GM23338 (cell line): ENCODE measurements around the gene EXOC3L2. TPM values are rescaled to one million over a fixed set of nuclear protein-coding genes. Genes with fewer than 3 reads are reported as not detected.
"Not testable (repeated sequence)": the region's sequence is repeated elsewhere in the genome, so short reads cannot be mapped to it uniquely, and the experiment has no call there.

Experiments used
- ATAC-seq: fragments of 200-7000 bp; cut with Tn5 transposase; 3 replicates; pipeline ENCODE4 v1.9.1; 2020
- DNase-seq: peaks from one replicate; pipeline ENCODE4 v3.0.0-alpha.2; 2015; ENCODE audit warnings: low spot score
- H2AFZ ChIP-seq: fragments of 200-600 bp; sonication (generic); 2 replicates; pipeline ENCODE4 v1.8.0; 2016; ENCODE audit warnings: antibody characterized with exemption, mild to moderate bottlenecking, moderate library complexity
- H3F3A ChIP-seq: fragments of 200-600 bp; sonication (generic); replicated peaks from 2 replicates; pipeline ENCODE4 v1.8.0; 2017; ENCODE audit warnings: antibody characterized with exemption, mixed run types, low read depth
- H3K27ac ChIP-seq: fragments of 200-600 bp; sonication (generic); 2 replicates; pipeline ENCODE4 v1.6.1; 2016; ENCODE audit warnings: low read depth
- H3K27me3 ChIP-seq: fragments of 200-600 bp; sonication (generic); 2 replicates; pipeline ENCODE4 v1.8.0; 2016; ENCODE audit warnings: mild to moderate bottlenecking, mixed run types, moderate library complexity; ENCODE audit not compliant: insufficient read depth
- H3K36me3 ChIP-seq: fragments of 200-600 bp; sonication (generic); 2 replicates; pipeline ENCODE4 v1.8.0; 2016; ENCODE audit warnings: mild to moderate bottlenecking; ENCODE audit not compliant: insufficient read depth
- H3K4me1 ChIP-seq: fragments of 200-600 bp; sonication (generic); 2 replicates; pipeline ENCODE4 v1.8.0; 2016; ENCODE audit warnings: mild to moderate bottlenecking, moderate library complexity; ENCODE audit not compliant: insufficient read depth
- H3K4me2 ChIP-seq: fragments of 200-600 bp; sonication (generic); 2 replicates; pipeline ENCODE4 v1.7.1; 2017; ENCODE audit warnings: mixed run types
- H3K4me3 ChIP-seq: fragments of 200-600 bp; sonication (generic); 2 replicates; pipeline ENCODE4 v1.6.1; 2016; ENCODE audit warnings: mixed run types
- H3K79me2 ChIP-seq: fragments of 200-600 bp; sonication (generic); replicated peaks from 2 replicates; pipeline ENCODE4 v1.8.0; 2017; ENCODE audit warnings: mild to moderate bottlenecking; ENCODE audit not compliant: insufficient read depth
- H3K9me2 ChIP-seq: fragments of 200-600 bp; sonication (generic); 2 replicates; pipeline ENCODE4 v1.8.0; 2017; ENCODE audit not compliant: insufficient read depth
- H4K20me1 ChIP-seq: fragments of 200-600 bp; sonication (generic); replicated peaks from 2 replicates; pipeline ENCODE4 v1.8.0; 2017; ENCODE audit warnings: mild to moderate bottlenecking; ENCODE audit not compliant: insufficient read depth
- H3K27ac Mint-ChIP-seq: 2 replicates; pipeline ENCODE4 v1.8.0; 2020; ENCODE audit warnings: inconsistent platforms, mild to moderate bottlenecking, moderate library complexity, mixed read lengths
- H3K27me3 Mint-ChIP-seq: 3 replicates; pipeline ENCODE4 v1.8.0; 2022; ENCODE audit warnings: low read depth, mild to moderate bottlenecking, moderate library complexity, mixed read lengths, inconsistent platforms; ENCODE audit not compliant: insufficient read depth, poor library complexity
- H3K36me3 Mint-ChIP-seq: 3 replicates; pipeline ENCODE4 v1.8.0; 2021; ENCODE audit warnings: low read depth, mild to moderate bottlenecking, inconsistent platforms, moderate library complexity, mixed read lengths
- H3K4me1 Mint-ChIP-seq: 3 replicates; pipeline ENCODE4 v1.8.0; 2020; ENCODE audit warnings: mild to moderate bottlenecking, inconsistent platforms, mixed read lengths
- H3K4me3 Mint-ChIP-seq: 3 replicates; pipeline ENCODE4 v1.8.0; 2021; ENCODE audit warnings: moderate library complexity, mild to moderate bottlenecking, inconsistent platforms, mixed read lengths
- H3K9me3 Mint-ChIP-seq: 3 replicates; pipeline ENCODE4 v1.8.0; 2020; ENCODE audit warnings: moderate library complexity, mild to moderate bottlenecking, inconsistent platforms, mixed read lengths
- EZH2 ChIP-seq: fragments of 200-600 bp; sonication (generic); IDR thresholded peaks from one replicate; pipeline ENCODE4 v1.8.0; 2017; ENCODE audit warnings: antibody characterized with exemption, mild to moderate bottlenecking, low read depth; ENCODE audit not compliant: unreplicated experiment
- JUNB ChIP-seq: IDR thresholded peaks from one replicate; pipeline ENCODE4 v1.6.1; 2016; ENCODE audit warnings: antibody characterized with exemption; ENCODE audit not compliant: unreplicated experiment
- STAT1 ChIP-seq: IDR thresholded peaks from one replicate; pipeline ENCODE4 v1.6.1; 2016; ENCODE audit warnings: antibody characterized with exemption; ENCODE audit not compliant: unreplicated experiment
- ZNF114 ChIP-seq: fragments of 250-450 bp; sonication (Bioruptor Pico); IDR thresholded peaks from 2 replicates; pipeline ENCODE4 v1.5.0; 2020; ENCODE audit warnings: mild to moderate bottlenecking, moderate library complexity
- ZNF331 ChIP-seq: fragments of 250-450 bp; sonication (Bioruptor Pico); IDR thresholded peaks from 2 replicates; pipeline ENCODE4 v1.5.0; 2020; ENCODE audit warnings: low read depth, mild to moderate bottlenecking, moderate library complexity
- polyA plus RNA-seq: library from polyadenylated mRNA; unstranded; fragments of >200 nt; fragmentation: Nextera tagmentation; extraction: Ambion mirVana; gene quantifications from 2 replicates; pipeline ENCODE4 v1.2.1, GENCODE V29; 2016
- total RNA-seq: library from RNA; depleted of rRNA; stranded (reverse); fragments of >200 nt; shearing (Covaris generic); gene quantifications from 2 replicates; pipeline ENCODE4 v1.2.3, GENCODE V29; 2014
- TF ChIP-seq, protein P1 (sequence below), 2 experiments: fragments of 200-600 bp in 1 of 2; sonication (generic) in 1 of 2; conservative IDR thresholded peaks; 2 replicates each; pipeline versions ENCODE4 v1.5.1 to v1.6.1; 2016 to 2017; ENCODE audit warnings: antibody characterized with exemption in 2 of 2, low read depth in 2 of 2, mild to moderate bottlenecking in 2 of 2, moderate library complexity in 1 of 2
- TF ChIP-seq, protein P2 (sequence below): IDR thresholded peaks from 2 replicates; pipeline ENCODE4 v1.6.1; 2016; ENCODE audit warnings: antibody characterized with exemption

Gene EXOC3L2
- total and polyA plus RNA-seq, 2 experiments from 2014 or later: 2.8 to 3.2 TPM

DNA sequence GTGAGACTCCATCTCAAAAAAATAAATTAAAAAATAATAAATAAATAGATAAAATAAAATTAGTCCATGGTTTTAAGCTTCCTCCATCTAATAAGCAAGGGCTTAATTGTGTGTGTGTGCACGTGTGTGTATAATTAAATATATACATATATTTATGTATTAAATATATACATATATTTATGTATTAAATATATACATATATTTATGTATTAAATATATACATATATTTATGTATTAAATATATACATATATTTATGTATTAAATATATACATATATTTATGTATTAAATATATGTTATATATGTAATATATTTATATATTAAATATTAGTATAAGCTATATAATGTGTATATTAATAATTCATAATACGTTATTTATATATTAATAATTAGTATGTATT, 16.2 kb downstream of the EXOC3L2 start:
- not testable (repeated sequence) for H4K20me1 ChIP-seq, H2AFZ ChIP-seq, H3K9me2 ChIP-seq, H3K4me1 Mint-ChIP-seq, H3K79me2 ChIP-seq, H3K4me1 ChIP-seq, H3K36me3 Mint-ChIP-seq, DNase-seq, ATAC-seq, H3K4me3 Mint-ChIP-seq, H3F3A ChIP-seq, H3K4me3 ChIP-seq, H3K9me3 Mint-ChIP-seq, H3K4me2 ChIP-seq, H3K36me3 ChIP-seq, H3K27ac Mint-ChIP-seq, H3K27ac ChIP-seq
- peaks cover 36% of the 10 kb centered on the region for H3K27me3 ChIP-seq
- peaks cover 41% of the 10 kb centered on the region for H3K27me3 Mint-ChIP-seq

DNA sequence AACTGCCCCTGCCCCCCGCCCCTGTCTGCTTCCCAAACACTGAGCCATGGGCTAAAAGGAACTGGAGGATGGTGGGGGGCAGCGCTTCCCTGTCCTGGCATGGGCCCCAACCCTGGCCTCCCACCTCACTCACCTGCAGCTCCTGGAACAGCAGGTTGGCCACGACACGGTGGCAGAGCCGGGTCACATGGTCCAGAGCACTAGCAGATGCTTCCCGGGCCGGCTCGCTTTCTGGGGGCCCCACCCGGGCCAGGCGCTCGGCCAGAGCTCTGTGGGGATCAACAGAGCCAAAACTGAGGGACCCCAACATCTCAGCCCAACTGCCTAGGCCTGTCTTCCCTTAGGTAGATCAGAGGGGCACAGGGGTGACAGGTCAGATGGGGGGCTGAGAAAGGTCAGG, 20.6 kb downstream of the EXOC3L2 start:
- no peak for ATAC-seq
- H3K9me3 Mint-ChIP-seq: no peaks in the 10 kb centered on the region
- H3K27me3 Mint-ChIP-seq: peaks cover 20% of the 10 kb centered on the region
- no peak overlapping the region for H3K27ac ChIP-seq
- H2AFZ ChIP-seq: no peak overlapping the region
- no peak overlapping the region for H3K27ac Mint-ChIP-seq
- H3K36me3 ChIP-seq: no peaks in the 10 kb centered on the region
- DNase-seq: no peak
- no peaks in the 10 kb centered on the region for H3K9me2 ChIP-seq
- 0 out of 3 replicates have a peak, but pooled peaks cover 5% of the 10 kb centered on the region for H3K4me1 Mint-ChIP-seq
- TF ChIP-seq, protein P1, sequence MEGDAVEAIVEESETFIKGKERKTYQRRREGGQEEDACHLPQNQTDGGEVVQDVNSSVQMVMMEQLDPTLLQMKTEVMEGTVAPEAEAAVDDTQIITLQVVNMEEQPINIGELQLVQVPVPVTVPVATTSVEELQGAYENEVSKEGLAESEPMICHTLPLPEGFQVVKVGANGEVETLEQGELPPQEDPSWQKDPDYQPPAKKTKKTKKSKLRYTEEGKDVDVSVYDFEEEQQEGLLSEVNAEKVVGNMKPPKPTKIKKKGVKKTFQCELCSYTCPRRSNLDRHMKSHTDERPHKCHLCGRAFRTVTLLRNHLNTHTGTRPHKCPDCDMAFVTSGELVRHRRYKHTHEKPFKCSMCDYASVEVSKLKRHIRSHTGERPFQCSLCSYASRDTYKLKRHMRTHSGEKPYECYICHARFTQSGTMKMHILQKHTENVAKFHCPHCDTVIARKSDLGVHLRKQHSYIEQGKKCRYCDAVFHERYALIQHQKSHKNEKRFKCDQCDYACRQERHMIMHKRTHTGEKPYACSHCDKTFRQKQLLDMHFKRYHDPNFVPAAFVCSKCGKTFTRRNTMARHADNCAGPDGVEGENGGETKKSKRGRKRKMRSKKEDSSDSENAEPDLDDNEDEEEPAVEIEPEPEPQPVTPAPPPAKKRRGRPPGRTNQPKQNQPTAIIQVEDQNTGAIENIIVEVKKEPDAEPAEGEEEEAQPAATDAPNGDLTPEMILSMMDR (conservative IDR thresholded peaks at IDR 0.05; ENCODE audit: low read depth in 2 of 2): no peak
- TF ChIP-seq STAT1 (no peak), JUNB (no peak)
- no peaks in the 10 kb centered on the region for H3K79me2 ChIP-seq
- H3K4me1 ChIP-seq: no peaks in the 10 kb centered on the region
- no peak overlapping the region for H3K4me3 Mint-ChIP-seq
- no peak overlapping the region for H3K4me2 ChIP-seq
- H3K36me3 Mint-ChIP-seq: no peaks in the 10 kb centered on the region
- no peaks in the 10 kb centered on the region for H3F3A ChIP-seq
- no peaks in the 10 kb centered on the region for H4K20me1 ChIP-seq
- no peaks in the 10 kb centered on the region for H3K27me3 ChIP-seq
- H3K4me3 ChIP-seq: no peak overlapping the region

DNA sequence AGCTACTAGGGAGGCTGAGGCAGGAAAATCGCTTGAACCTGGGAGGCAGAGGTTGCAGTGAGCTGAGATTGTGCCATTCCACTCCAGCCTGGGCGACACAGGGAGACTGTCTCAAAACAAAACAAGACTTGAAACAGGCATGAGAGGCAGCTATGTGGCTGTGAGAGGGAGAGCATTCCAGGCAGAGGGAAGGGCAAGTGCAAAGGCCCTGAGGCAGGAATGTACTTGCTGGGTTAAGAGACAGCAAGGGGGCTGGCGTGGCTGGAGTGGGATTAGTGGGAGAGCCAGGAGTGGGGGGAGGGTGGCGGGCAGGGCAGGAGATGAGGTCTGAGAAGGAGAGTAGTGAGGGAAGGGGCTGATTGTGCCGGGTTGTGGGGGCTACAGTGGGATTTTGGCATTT, 21.3 kb downstream of the EXOC3L2 start:
- Mint-ChIP-seq H3K27me3 (peaks cover 20% of the 10 kb centered on the region), H3K4me3 (no peak overlapping the region), H3K9me3 (no peaks in the 10 kb centered on the region), H3K27ac (no peak overlapping the region), H3K4me1 (0 out of 3 replicates have a peak, but pooled peaks cover 5% of the 10 kb centered on the region), H3K36me3 (no peaks in the 10 kb centered on the region)
- TF ChIP-seq, protein P2, sequence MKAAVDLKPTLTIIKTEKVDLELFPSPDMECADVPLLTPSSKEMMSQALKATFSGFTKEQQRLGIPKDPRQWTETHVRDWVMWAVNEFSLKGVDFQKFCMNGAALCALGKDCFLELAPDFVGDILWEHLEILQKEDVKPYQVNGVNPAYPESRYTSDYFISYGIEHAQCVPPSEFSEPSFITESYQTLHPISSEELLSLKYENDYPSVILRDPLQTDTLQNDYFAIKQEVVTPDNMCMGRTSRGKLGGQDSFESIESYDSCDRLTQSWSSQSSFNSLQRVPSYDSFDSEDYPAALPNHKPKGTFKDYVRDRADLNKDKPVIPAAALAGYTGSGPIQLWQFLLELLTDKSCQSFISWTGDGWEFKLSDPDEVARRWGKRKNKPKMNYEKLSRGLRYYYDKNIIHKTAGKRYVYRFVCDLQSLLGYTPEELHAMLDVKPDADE: no peak
- TF ChIP-seq ZNF114 (CRISPR knock-in tag) (no peak), EZH2 (no peak), ZNF331 (no peak)
- ATAC-seq (no peak), DNase-seq (no peak)
- no peaks in the 10 kb centered on the region for H3K79me2 ChIP-seq
- H3K36me3 ChIP-seq: no peaks in the 10 kb centered on the region
- no peaks in the 10 kb centered on the region for H3F3A ChIP-seq
- H3K4me1 ChIP-seq: peaks cover 6% of the 10 kb centered on the region; the same call in 1 of the 2 replicates
- H2AFZ ChIP-seq: no peak overlapping the region
- H3K27me3 ChIP-seq: peaks cover 5% of the 10 kb centered on the region; the same call in 1 of the 2 replicates
- H3K4me3 ChIP-seq: no peak overlapping the region
- no peak overlapping the region for H3K27ac ChIP-seq
- no peaks in the 10 kb centered on the region for H4K20me1 ChIP-seq
- H3K4me2 ChIP-seq: no peak overlapping the region
- no peaks in the 10 kb centered on the region for H3K9me2 ChIP-seq
